GM23338 (cell line): ENCODE results near the gene IQCK. TPM values are rescaled to one million over a fixed set of nuclear protein-coding genes. Genes with fewer than 3 reads are reported as not detected.

Experiments used
- ATAC-seq: fragments of 200-7000 bp; cut with Tn5 transposase; 3 replicates; pipeline ENCODE4 v1.9.1; 2020
- DNase-seq: peaks from one replicate; pipeline ENCODE4 v3.0.0-alpha.2; 2015; ENCODE audit warnings: low spot score
- H2AFZ ChIP-seq: fragments of 200-600 bp; sonication (generic); 2 replicates; pipeline ENCODE4 v1.8.0; 2016; ENCODE audit warnings: antibody characterized with exemption, mild to moderate bottlenecking, moderate library complexity
- H3F3A ChIP-seq: fragments of 200-600 bp; sonication (generic); replicated peaks from 2 replicates; pipeline ENCODE4 v1.8.0; 2017; ENCODE audit warnings: antibody characterized with exemption, mixed run types, low read depth
- H3K27ac ChIP-seq: fragments of 200-600 bp; sonication (generic); 2 replicates; pipeline ENCODE4 v1.6.1; 2016; ENCODE audit warnings: low read depth
- H3K27me3 ChIP-seq: fragments of 200-600 bp; sonication (generic); 2 replicates; pipeline ENCODE4 v1.8.0; 2016; ENCODE audit warnings: mild to moderate bottlenecking, mixed run types, moderate library complexity; ENCODE audit not compliant: insufficient read depth
- H3K36me3 ChIP-seq: fragments of 200-600 bp; sonication (generic); 2 replicates; pipeline ENCODE4 v1.8.0; 2016; ENCODE audit warnings: mild to moderate bottlenecking; ENCODE audit not compliant: insufficient read depth
- H3K4me1 ChIP-seq: fragments of 200-600 bp; sonication (generic); 2 replicates; pipeline ENCODE4 v1.8.0; 2016; ENCODE audit warnings: mild to moderate bottlenecking, moderate library complexity; ENCODE audit not compliant: insufficient read depth
- H3K4me2 ChIP-seq: fragments of 200-600 bp; sonication (generic); 2 replicates; pipeline ENCODE4 v1.7.1; 2017; ENCODE audit warnings: mixed run types
- H3K4me3 ChIP-seq: fragments of 200-600 bp; sonication (generic); 2 replicates; pipeline ENCODE4 v1.6.1; 2016; ENCODE audit warnings: mixed run types
- H3K79me2 ChIP-seq: fragments of 200-600 bp; sonication (generic); replicated peaks from 2 replicates; pipeline ENCODE4 v1.8.0; 2017; ENCODE audit warnings: mild to moderate bottlenecking; ENCODE audit not compliant: insufficient read depth
- H3K9me2 ChIP-seq: fragments of 200-600 bp; sonication (generic); 2 replicates; pipeline ENCODE4 v1.8.0; 2017; ENCODE audit not compliant: insufficient read depth
- H4K20me1 ChIP-seq: fragments of 200-600 bp; sonication (generic); replicated peaks from 2 replicates; pipeline ENCODE4 v1.8.0; 2017; ENCODE audit warnings: mild to moderate bottlenecking; ENCODE audit not compliant: insufficient read depth
- H3K27ac Mint-ChIP-seq: 2 replicates; pipeline ENCODE4 v1.8.0; 2020; ENCODE audit warnings: inconsistent platforms, mild to moderate bottlenecking, moderate library complexity, mixed read lengths
- H3K27me3 Mint-ChIP-seq: 3 replicates; pipeline ENCODE4 v1.8.0; 2022; ENCODE audit warnings: low read depth, mild to moderate bottlenecking, moderate library complexity, mixed read lengths, inconsistent platforms; ENCODE audit not compliant: insufficient read depth, poor library complexity
- H3K36me3 Mint-ChIP-seq: 3 replicates; pipeline ENCODE4 v1.8.0; 2021; ENCODE audit warnings: low read depth, mild to moderate bottlenecking, inconsistent platforms, moderate library complexity, mixed read lengths
- H3K4me1 Mint-ChIP-seq: 3 replicates; pipeline ENCODE4 v1.8.0; 2020; ENCODE audit warnings: mild to moderate bottlenecking, inconsistent platforms, mixed read lengths
- H3K4me3 Mint-ChIP-seq: 3 replicates; pipeline ENCODE4 v1.8.0; 2021; ENCODE audit warnings: moderate library complexity, mild to moderate bottlenecking, inconsistent platforms, mixed read lengths
- H3K9me3 Mint-ChIP-seq: 3 replicates; pipeline ENCODE4 v1.8.0; 2020; ENCODE audit warnings: moderate library complexity, mild to moderate bottlenecking, inconsistent platforms, mixed read lengths
- CREB1 ChIP-seq: fragments of 250-450 bp; sonication (Bioruptor Pico); IDR thresholded peaks from 2 replicates; pipeline ENCODE4 v1.5.0; 2020; ENCODE audit warnings: low read depth, mild to moderate bottlenecking, moderate library complexity
- CTCF ChIP-seq, 2 experiments: fragments of 200-600 bp in 1 of 2; sonication (generic) in 1 of 2; conservative IDR thresholded peaks; 2 replicates each; pipeline versions ENCODE4 v1.5.1 to v1.6.1; 2016 to 2017; ENCODE audit warnings: antibody characterized with exemption in 2 of 2, low read depth in 2 of 2, mild to moderate bottlenecking in 2 of 2, moderate library complexity in 1 of 2
- EZH2phosphoT487 ChIP-seq: fragments of 200-600 bp; sonication (generic); IDR thresholded peaks from one replicate; pipeline ENCODE4 v1.8.1; 2018; ENCODE audit warnings: antibody characterized with exemption; ENCODE audit not compliant: unreplicated experiment
- JUNB ChIP-seq: IDR thresholded peaks from one replicate; pipeline ENCODE4 v1.6.1; 2016; ENCODE audit warnings: antibody characterized with exemption; ENCODE audit not compliant: unreplicated experiment
- NANOG ChIP-seq: IDR thresholded peaks from 2 replicates; pipeline ENCODE4 v1.6.1; 2016; ENCODE audit warnings: antibody characterized with exemption, borderline replicate concordance
- POLR2AphosphoS5 ChIP-seq: IDR thresholded peaks from 2 replicates; pipeline ENCODE4 v1.6.1; 2016; ENCODE audit warnings: antibody characterized with exemption, low read depth
- REST ChIP-seq: IDR thresholded peaks from one replicate; pipeline ENCODE4 v1.6.1; 2018; ENCODE audit warnings: antibody characterized with exemption; ENCODE audit not compliant: unreplicated experiment
- ZNF114 ChIP-seq: fragments of 250-450 bp; sonication (Bioruptor Pico); IDR thresholded peaks from 2 replicates; pipeline ENCODE4 v1.5.0; 2020; ENCODE audit warnings: mild to moderate bottlenecking, moderate library complexity
- polyA plus RNA-seq: library from polyadenylated mRNA; unstranded; fragments of >200 nt; fragmentation: Nextera tagmentation; extraction: Ambion mirVana; gene quantifications from 2 replicates; pipeline ENCODE4 v1.2.1, GENCODE V29; 2016
- total RNA-seq: library from RNA; depleted of rRNA; stranded (reverse); fragments of >200 nt; shearing (Covaris generic); gene quantifications from 2 replicates; pipeline ENCODE4 v1.2.3, GENCODE V29; 2014

The IQCK gene
- total and polyA plus RNA-seq, 2 experiments from 2014 or later: 7.6 to 10.0 TPM

GRCh38 chr16:19846436-19846835, 128.4 kb downstream of the IQCK start:
- no peak for ATAC-seq

GRCh38 chr16:19848756-19849155, 130.7 kb downstream of the IQCK start:
- no peak overlapping the region for H3K27ac ChIP-seq
- 0 out of 2 replicates have a peak, but pooled peaks cover 3% of the 10 kb centered on the region for H3F3A ChIP-seq
- H4K20me1 ChIP-seq: no peaks in the 10 kb centered on the region
- no peaks in the 10 kb centered on the region for H3K27me3 ChIP-seq
- Mint-ChIP-seq H3K36me3 (no peaks in the 10 kb centered on the region), H3K4me1 (peaks cover 30% of the 10 kb centered on the region), H3K9me3 (no peaks in the 10 kb centered on the region; the same call in 2 of the 3 replicates), H3K4me3 (no peak overlapping the region), H3K27ac (no peak overlapping the region), H3K27me3 (peaks cover 8% of the 10 kb centered on the region)
- H3K9me2 ChIP-seq: no peaks in the 10 kb centered on the region
- no peak overlapping the region for H2AFZ ChIP-seq
- no peak overlapping the region for H3K4me3 ChIP-seq
- peaks cover 25% of the 10 kb centered on the region for H3K4me1 ChIP-seq
- H3K4me2 ChIP-seq: no peak overlapping the region
- no peaks in the 10 kb centered on the region for H3K36me3 ChIP-seq
- no peak for DNase-seq
- no peak for ATAC-seq
- no peaks in the 10 kb centered on the region for H3K79me2 ChIP-seq
- TF ChIP-seq CTCF (conservative IDR thresholded peaks at IDR 0.05; ENCODE audit: low read depth in 2 of 2) (no peak), CREB1 (CRISPR knock-in tag) (no peak), EZH2phosphoT487 (no peak), NANOG (no peak)

More at GRCh38 chr16:19846436-19846835, 128.4 kb downstream of the IQCK start:
- Mint-ChIP-seq H3K36me3 (no peaks in the 10 kb centered on the region), H3K4me3 (no peak overlapping the region), H3K27ac (no peak overlapping the region), H3K4me1 (peaks cover 15% of the 10 kb centered on the region), H3K27me3 (peaks cover 3% of the 10 kb centered on the region), H3K9me3 (no peaks in the 10 kb centered on the region)
- H2AFZ ChIP-seq: no peak overlapping the region
- TF ChIP-seq ZNF114 (CRISPR knock-in tag) (no peak), POLR2AphosphoS5 (no peak), REST (no peak), JUNB (no peak), CREB1 (CRISPR knock-in tag) (no peak)
- H3K27ac ChIP-seq: no peak overlapping the region
- no peaks in the 10 kb centered on the region for H3K36me3 ChIP-seq
- DNase-seq: no peak
- H3K79me2 ChIP-seq: no peaks in the 10 kb centered on the region
- H3K27me3 ChIP-seq: no peaks in the 10 kb centered on the region
- no peaks in the 10 kb centered on the region for H3F3A ChIP-seq
- H3K4me3 ChIP-seq: no peak overlapping the region
- no peaks in the 10 kb centered on the region for H3K9me2 ChIP-seq
- H4K20me1 ChIP-seq: no peaks in the 10 kb centered on the region
- H3K4me1 ChIP-seq: peaks cover 7% of the 10 kb centered on the region
- H3K4me2 ChIP-seq: no peak overlapping the region
